ENCODE measurements around the gene PLA2G5.

PLA2G5 gene

GRCh38 chr1:20100632-20101355 is 30.8 kb downstream of the PLA2G5 start:
- no peaks in the 10 kb centered on the region for H3K36me3 ChIP-seq (ENCODE audit: control insufficient read depth, insufficient read depth, low read length)
- no peak overlapping the region for H3K27ac ChIP-seq (ENCODE audit: insufficient read depth, low read depth, low read length, poor library complexity, severe bottlenecking)
- H3K9me3 ChIP-seq (ENCODE audit: control insufficient read depth, low read length), result peaks cover 4% of the 10 kb centered on the region
- H3K4me3 ChIP-seq (ENCODE audit: insufficient read depth, low read depth, low read length), result no peak overlapping the region
- 55% methylated on average over 14 of the region's 14 CpGs for WGBS, 2 experiments
- H3K4me1 ChIP-seq (ENCODE audit: control insufficient read depth, insufficient read depth, low read length), result no peaks in the 10 kb centered on the region
- H3K27me3 ChIP-seq (ENCODE audit: control insufficient read depth, insufficient read depth, low read length, poor library complexity, severe bottlenecking), result no peaks in the 10 kb centered on the region

GRCh38 chr1:20102875-20103274 is 32.9 kb downstream of the PLA2G5 start:
- Histone ChIP-seq H3K4me3 (ENCODE audit: insufficient read depth, low read depth, low read length) (no peak overlapping the region), H3K4me1 (ENCODE audit: control insufficient read depth, insufficient read depth, low read length) (no peaks in the 10 kb centered on the region), H3K27ac (ENCODE audit: insufficient read depth, low read depth, low read length, poor library complexity, severe bottlenecking) (no peak overlapping the region), H3K27me3 (ENCODE audit: control insufficient read depth, insufficient read depth, low read length, poor library complexity, severe bottlenecking) (no peaks in the 10 kb centered on the region), H3K9me3 (ENCODE audit: control insufficient read depth, low read length) (no peaks in the 10 kb centered on the region), H3K36me3 (ENCODE audit: control insufficient read depth, insufficient read depth, low read length) (no peaks in the 10 kb centered on the region)
- whole genome bisulfite sequencing, 2 experiments, result 92 to 95% methylated on average over 1 of the region's 1 CpG

GRCh38 chr1:20105856-20106255 is 35.9 kb downstream of the PLA2G5 start:
- 88% methylated on average over 1 of the region's 1 CpG for WGBS, 2 experiments
- no peaks in the 10 kb centered on the region for H3K27me3 ChIP-seq (ENCODE audit: control insufficient read depth, insufficient read depth, low read length, poor library complexity, severe bottlenecking)
- no peak overlapping the region for H3K27ac ChIP-seq (ENCODE audit: insufficient read depth, low read depth, low read length, poor library complexity, severe bottlenecking)
- H3K9me3 ChIP-seq (ENCODE audit: control insufficient read depth, low read length), result no peaks in the 10 kb centered on the region
- no peaks in the 10 kb centered on the region for H3K36me3 ChIP-seq (ENCODE audit: control insufficient read depth, insufficient read depth, low read length)
- no peaks in the 10 kb centered on the region for H3K4me1 ChIP-seq (ENCODE audit: control insufficient read depth, insufficient read depth, low read length)
- H3K4me3 ChIP-seq (ENCODE audit: insufficient read depth, low read depth, low read length), result no peak overlapping the region

- 80 to 82% methylated on average over 4 of the region's 4 CpGs for WGBS, 2 experiments
- Histone ChIP-seq H3K27me3 (ENCODE audit: control insufficient read depth, insufficient read depth, low read length, poor library complexity, severe bottlenecking) (no peaks in the 10 kb centered on the region), H3K4me1 (ENCODE audit: control insufficient read depth, insufficient read depth, low read length) (no peaks in the 10 kb centered on the region), H3K9me3 (ENCODE audit: control insufficient read depth, low read length) (no peaks in the 10 kb centered on the region), H3K27ac (ENCODE audit: insufficient read depth, low read depth, low read length, poor library complexity, severe bottlenecking) (no peak overlapping the region), H3K36me3 (ENCODE audit: control insufficient read depth, insufficient read depth, low read length) (no peaks in the 10 kb centered on the region), H3K4me3 (ENCODE audit: insufficient read depth, low read depth, low read length) (no peak overlapping the region)
Observed at GRCh38 chr1:20107351-20107750, 37.4 kb downstream of the PLA2G5 start.

GRCh38 chr1:20107796-20108195 is 37.8 kb downstream of the PLA2G5 start:
- Histone ChIP-seq H3K4me1 (ENCODE audit: control insufficient read depth, insufficient read depth, low read length) (no peaks in the 10 kb centered on the region), H3K27me3 (ENCODE audit: control insufficient read depth, insufficient read depth, low read length, poor library complexity, severe bottlenecking) (no peaks in the 10 kb centered on the region), H3K4me3 (ENCODE audit: insufficient read depth, low read depth, low read length) (no peak overlapping the region), H3K36me3 (ENCODE audit: control insufficient read depth, insufficient read depth, low read length) (no peaks in the 10 kb centered on the region), H3K9me3 (ENCODE audit: control insufficient read depth, low read length) (no peaks in the 10 kb centered on the region), H3K27ac (ENCODE audit: insufficient read depth, low read depth, low read length, poor library complexity, severe bottlenecking) (no peak overlapping the region)
- 85 to 91% methylated on average over 4 of the region's 4 CpGs for WGBS, 2 experiments

- 75 to 81% methylated on average over 5 of the region's 5 CpGs for WGBS, 2 experiments
- Histone ChIP-seq H3K27ac (ENCODE audit: insufficient read depth, low read depth, low read length, poor library complexity, severe bottlenecking) (no peak overlapping the region), H3K27me3 (ENCODE audit: control insufficient read depth, insufficient read depth, low read length, poor library complexity, severe bottlenecking) (no peaks in the 10 kb centered on the region)
Observed at GRCh38 chr1:20108366-20109123, 38.6 kb downstream of the PLA2G5 start.

GRCh38 chr1:20109223-20109856 is 39.3 kb downstream of the PLA2G5 start:
- Histone ChIP-seq H3K4me3 (ENCODE audit: insufficient read depth, low read depth, low read length) (no peak overlapping the region), H3K4me1 (ENCODE audit: control insufficient read depth, insufficient read depth, low read length) (no peaks in the 10 kb centered on the region), H3K27ac (ENCODE audit: insufficient read depth, low read depth, low read length, poor library complexity, severe bottlenecking) (no peak overlapping the region), H3K36me3 (ENCODE audit: control insufficient read depth, insufficient read depth, low read length) (no peaks in the 10 kb centered on the region), H3K27me3 (ENCODE audit: control insufficient read depth, insufficient read depth, low read length, poor library complexity, severe bottlenecking) (no peaks in the 10 kb centered on the region), H3K9me3 (ENCODE audit: control insufficient read depth, low read length) (no peaks in the 10 kb centered on the region)
- 88 to 92% methylated on average over 4 of the region's 4 CpGs for WGBS, 2 experiments

More at GRCh38 chr1:20108366-20109123, 38.6 kb downstream of the PLA2G5 start:
- no peak overlapping the region for H3K4me3 ChIP-seq (ENCODE audit: insufficient read depth, low read depth, low read length)
- H3K4me1 ChIP-seq (ENCODE audit: control insufficient read depth, insufficient read depth, low read length), result no peaks in the 10 kb centered on the region
- H3K9me3 ChIP-seq (ENCODE audit: control insufficient read depth, low read length), result no peaks in the 10 kb centered on the region
- no peaks in the 10 kb centered on the region for H3K36me3 ChIP-seq (ENCODE audit: control insufficient read depth, insufficient read depth, low read length)

- WGBS, 2 experiments, result 94 to 95% methylated on average over 12 of the region's 12 CpGs
- Histone ChIP-seq H3K36me3 (ENCODE audit: control insufficient read depth, insufficient read depth, low read length) (no peaks in the 10 kb centered on the region), H3K9me3 (ENCODE audit: control insufficient read depth, low read length) (no peaks in the 10 kb centered on the region), H3K4me3 (ENCODE audit: insufficient read depth, low read depth, low read length) (no peak overlapping the region), H3K27ac (ENCODE audit: insufficient read depth, low read depth, low read length, poor library complexity, severe bottlenecking) (no peak overlapping the region), H3K4me1 (ENCODE audit: control insufficient read depth, insufficient read depth, low read length) (no peaks in the 10 kb centered on the region), H3K27me3 (ENCODE audit: control insufficient read depth, insufficient read depth, low read length, poor library complexity, severe bottlenecking) (no peaks in the 10 kb centered on the region)
Observed at GRCh38 chr1:20110679-20111078, 40.7 kb downstream of the PLA2G5 start.

GRCh38 chr1:20111452-20111851 is 41.5 kb downstream of the PLA2G5 start:
- WGBS, 2 experiments, result 88 to 95% methylated on average over 5 of the region's 5 CpGs
- Histone ChIP-seq H3K9me3 (ENCODE audit: control insufficient read depth, low read length) (no peaks in the 10 kb centered on the region), H3K4me3 (ENCODE audit: insufficient read depth, low read depth, low read length) (no peak overlapping the region), H3K27me3 (ENCODE audit: control insufficient read depth, insufficient read depth, low read length, poor library complexity, severe bottlenecking) (no peaks in the 10 kb centered on the region), H3K27ac (ENCODE audit: insufficient read depth, low read depth, low read length, poor library complexity, severe bottlenecking) (no peak overlapping the region), H3K4me1 (ENCODE audit: control insufficient read depth, insufficient read depth, low read length) (no peaks in the 10 kb centered on the region), H3K36me3 (ENCODE audit: control insufficient read depth, insufficient read depth, low read length) (no peaks in the 10 kb centered on the region)

GRCh38 chr1:20112279-20113000 is 42.4 kb downstream of the PLA2G5 start:
- Histone ChIP-seq H3K4me3 (ENCODE audit: insufficient read depth, low read depth, low read length) (no peak overlapping the region), H3K36me3 (ENCODE audit: control insufficient read depth, insufficient read depth, low read length) (no peaks in the 10 kb centered on the region), H3K9me3 (ENCODE audit: control insufficient read depth, low read length) (no peaks in the 10 kb centered on the region), H3K27me3 (ENCODE audit: control insufficient read depth, insufficient read depth, low read length, poor library complexity, severe bottlenecking) (no peaks in the 10 kb centered on the region), H3K27ac (ENCODE audit: insufficient read depth, low read depth, low read length, poor library complexity, severe bottlenecking) (no peak overlapping the region), H3K4me1 (ENCODE audit: control insufficient read depth, insufficient read depth, low read length) (no peaks in the 10 kb centered on the region)
- WGBS, 2 experiments, result 90 to 94% methylated on average over 3 of the region's 3 CpGs
